WTC11 (cell line): ENCODE results near the gene TMEM135. TPM values are rescaled to one million over a fixed set of nuclear protein-coding genes. Genes with fewer than 3 reads are reported as not detected.
A peak's percentile ranks its signal among the peaks of the same experiment; 100 is the strongest.

Experiments used
- ATAC-seq: fragments of 200-7000 bp; cut with Tn5 transposase; 2 replicates; pipeline ENCODE4 v1.10.0; 2021; ENCODE audit warnings: mild to moderate bottlenecking, moderate library complexity
- CTCF ChIA-PET: fragments of 300-600 bp; sonication (Branson Sonifier 250); formaldehyde crosslinking; loops from one replicate; lab custom pipeline; 2021; ENCODE audit warnings: antibody characterized with exemption; lab: Charles Lee
- POLR2A ChIA-PET: fragments of 350-600 bp; sonication (Branson Sonifier 250); formaldehyde crosslinking; loops from one replicate; lab custom pipeline; 2021; ENCODE audit warnings: antibody characterized with exemption; lab: Charles Lee
- DNase-seq: peaks from one replicate; pipeline ENCODE4 v3.0.0; 2021; ENCODE audit warnings: low spot score
- H3K27ac Mint-ChIP-seq: 2 replicates; pipeline ENCODE4 v1.8.0; 2021; ENCODE audit warnings: mixed read lengths
- H3K27me3 Mint-ChIP-seq: 2 replicates; pipeline ENCODE4 v1.8.0; 2021; ENCODE audit warnings: low read depth, mild to moderate bottlenecking, moderate library complexity, mixed read lengths
- H3K36me3 Mint-ChIP-seq: 2 replicates; pipeline ENCODE4 v1.8.0; 2021; ENCODE audit warnings: mixed read lengths
- H3K4me1 Mint-ChIP-seq: 2 replicates; pipeline ENCODE4 v1.8.0; 2022; ENCODE audit warnings: mixed read lengths
- H3K4me3 Mint-ChIP-seq: 2 replicates; pipeline ENCODE4 v1.8.0; 2021; ENCODE audit warnings: mild to moderate bottlenecking, moderate library complexity, mixed read lengths
- H3K9me3 Mint-ChIP-seq: 2 replicates; pipeline ENCODE4 v1.8.0; 2021; ENCODE audit warnings: mixed read lengths
- AFF4 ChIP-seq: sonication (generic); formaldehyde crosslinking; IDR thresholded peaks from 2 replicates; pipeline ENCODE4 v1.8.1; 2023; ENCODE audit warnings: mild to moderate bottlenecking, missing genetic modification reagents, borderline replicate concordance
- ATF1 ChIP-seq: sonication (generic); formaldehyde crosslinking; IDR thresholded peaks from 2 replicates; pipeline ENCODE4 v1.8.1; 2023; ENCODE audit warnings: mild to moderate bottlenecking, moderate library complexity, missing genetic modification reagents
- ATF2 ChIP-seq: sonication (generic); formaldehyde crosslinking; IDR thresholded peaks from 2 replicates; pipeline ENCODE4 v1.8.1; 2022; ENCODE audit warnings: low read depth, missing genetic modification reagents, borderline replicate concordance
- CREM ChIP-seq: sonication (generic); formaldehyde crosslinking; IDR thresholded peaks from 2 replicates; pipeline ENCODE4 v1.8.1; 2022; ENCODE audit warnings: mild to moderate bottlenecking, missing genetic modification reagents, moderate library complexity
- ELF4 ChIP-seq: sonication (generic); formaldehyde crosslinking; IDR thresholded peaks from 2 replicates; pipeline ENCODE4 v1.8.1; 2022; ENCODE audit warnings: low read depth, mild to moderate bottlenecking, moderate library complexity, missing genetic modification reagents
- GTF2I ChIP-seq: fragments of 250-450 bp; sonication (Bioruptor Pico); conservative IDR thresholded peaks from 2 replicates; pipeline ENCODE4 v1.4.0; 2021; ENCODE audit warnings: mild to moderate bottlenecking
- JAZF1 ChIP-seq: fragments of 250-450 bp; sonication (Bioruptor Pico); IDR thresholded peaks from 2 replicates; pipeline ENCODE4 v1.9.0; 2021; ENCODE audit warnings: moderate library complexity, mild to moderate bottlenecking, inconsistent platforms
- KAT7 ChIP-seq: sonication (generic); formaldehyde crosslinking; IDR thresholded peaks from 2 replicates; pipeline ENCODE4 v1.8.1; 2023; ENCODE audit warnings: missing genetic modification reagents, mild to moderate bottlenecking, borderline replicate concordance
- MAX ChIP-seq: sonication (generic); formaldehyde crosslinking; IDR thresholded peaks from 2 replicates; pipeline ENCODE4 v1.8.0; 2022; ENCODE audit warnings: mild to moderate bottlenecking, missing genetic modification reagents
- NFE2L1 ChIP-seq: sonication (generic); formaldehyde crosslinking; IDR thresholded peaks from 2 replicates; pipeline ENCODE4 v1.8.1; 2023; ENCODE audit warnings: missing genetic modification reagents
- NR1H2 ChIP-seq: sonication (generic); formaldehyde crosslinking; IDR thresholded peaks from 2 replicates; pipeline ENCODE4 v1.9.0; 2021; ENCODE audit warnings: mild to moderate bottlenecking, moderate library complexity, missing genetic modification reagents
- NR2C2 ChIP-seq: sonication (generic); formaldehyde crosslinking; IDR thresholded peaks from 2 replicates; pipeline ENCODE4 v1.8.0; 2022; ENCODE audit warnings: mild to moderate bottlenecking, missing genetic modification reagents
- NR3C1 ChIP-seq: sonication (generic); formaldehyde crosslinking; conservative IDR thresholded peaks from 2 replicates; pipeline ENCODE4 v1.8.1; 2023; ENCODE audit warnings: low read depth, mild to moderate bottlenecking, missing genetic modification reagents
- OVOL2 ChIP-seq: fragments of 250-450 bp; sonication (Bioruptor Pico); IDR thresholded peaks from 2 replicates; pipeline ENCODE4 v1.9.0; 2021; ENCODE audit warnings: mild to moderate bottlenecking, borderline replicate concordance
- RORB ChIP-seq: fragments of 250-450 bp; sonication (Bioruptor Pico); IDR thresholded peaks from 2 replicates; pipeline ENCODE4 v1.9.0; 2021; ENCODE audit warnings: mild to moderate bottlenecking
- SMAD4 ChIP-seq: sonication (generic); formaldehyde crosslinking; IDR thresholded peaks from 2 replicates; pipeline ENCODE4 v1.8.0; 2022; ENCODE audit warnings: mild to moderate bottlenecking, missing genetic modification reagents
- ZBTB21 ChIP-seq: sonication (generic); formaldehyde crosslinking; IDR thresholded peaks from 2 replicates; pipeline ENCODE4 v1.8.1; 2023; ENCODE audit warnings: mild to moderate bottlenecking, missing genetic modification reagents, borderline replicate concordance
- ZNF121 ChIP-seq: sonication (generic); formaldehyde crosslinking; IDR thresholded peaks from 2 replicates; pipeline ENCODE4 v1.8.0; 2023; ENCODE audit warnings: missing genetic modification reagents
- ZNF232 ChIP-seq: sonication (generic); formaldehyde crosslinking; IDR thresholded peaks from 2 replicates; pipeline ENCODE4 v1.8.0; 2022; ENCODE audit warnings: mild to moderate bottlenecking, missing genetic modification reagents
- ZNF263 ChIP-seq: sonication (generic); formaldehyde crosslinking; IDR thresholded peaks from 2 replicates; pipeline ENCODE4 v1.8.1; 2022; ENCODE audit warnings: low read depth, mild to moderate bottlenecking, moderate library complexity, missing genetic modification reagents
- ZNF416 ChIP-seq: fragments of 250-450 bp; sonication (Bioruptor Pico); IDR thresholded peaks from 2 replicates; pipeline ENCODE4 v1.9.0; 2021; ENCODE audit warnings: mild to moderate bottlenecking, inconsistent platforms
- total RNA-seq: library from RNA; stranded (reverse); gene quantifications from 3 replicates; pipeline ENCODE4 v1.2.3, GENCODE V29; 2021

Gene TMEM135
- total RNA-seq, 1 experiment from 2014 or later: 35.8 TPM

GRCh38 chr11:87295237-87295636 lies 257.5 kb downstream of the TMEM135 start (continued):
- TF ChIP-seq KAT7 (CRISPR knock-in tag) (no peak), ZNF121 (CRISPR knock-in tag) (no peak), ATF1 (CRISPR knock-in tag) (no peak), NR1H2 (CRISPR knock-in tag) (no peak), ZNF416 (CRISPR knock-in tag) (no peak), ELF4 (CRISPR knock-in tag) (no peak)

GRCh38 chr11:87296627-87297026 lies 258.9 kb downstream of the TMEM135 start:
- CTCF ChIA-PET: interaction anchor here (0.6 to 2.2 kb wide), 4 partner anchors 125 to 1060 kb away, joined by 3 to 8 read pairs (median 4); no protein-coding TSS in a partner anchor
- no peaks in the 10 kb centered on the region for H3K9me3 Mint-ChIP-seq
- H3K27ac Mint-ChIP-seq: peak overlapping the region; percentile 25
- peaks cover 73% of the 10 kb centered on the region for H3K4me1 Mint-ChIP-seq
- no peak overlapping the region for H3K4me3 Mint-ChIP-seq
- ATAC-seq: no peak
- no peaks in the 10 kb centered on the region for H3K36me3 Mint-ChIP-seq
- no peak for TF ChIP-seq NFE2L1
- TF ChIP-seq ATF2 (CRISPR knock-in tag): no peak
- TF ChIP-seq CREM (CRISPR knock-in tag): no peak
- no peak for TF ChIP-seq JAZF1
- TF ChIP-seq, all 79 proteins: peak for 0
- POLR2A ChIA-PET: no interaction called here
- no peaks in the 10 kb centered on the region for H3K27me3 Mint-ChIP-seq
- no peak for DNase-seq

- TF ChIP-seq GTF2I (CRISPR knock-in tag) (no peak), NR2C2 (CRISPR knock-in tag) (no peak), OVOL2 (CRISPR knock-in tag) (no peak), NR3C1 (CRISPR knock-in tag) (no peak), ZNF232 (CRISPR knock-in tag) (no peak), ZBTB21 (CRISPR knock-in tag) (no peak), SMAD4 (CRISPR knock-in tag) (no peak), RORB (no peak), ZNF263 (CRISPR knock-in tag) (no peak), MAX (CRISPR knock-in tag) (no peak), AFF4 (no peak)
- ATAC-seq (no peak), DNase-seq (no peak)
- Mint-ChIP-seq H3K27ac (no peak overlapping the region), H3K9me3 (no peaks in the 10 kb centered on the region), H3K4me3 (no peak overlapping the region), H3K27me3 (no peaks in the 10 kb centered on the region), H3K36me3 (no peaks in the 10 kb centered on the region), H3K4me1 (peaks cover 68% of the 10 kb centered on the region)
- ChIA-PET CTCF (interaction anchor here (0.6 to 2.5 kb wide), 2 partner anchors 359 to 757 kb away, joined by 3 to 9 read pairs; no protein-coding TSS in a partner anchor), POLR2A (interaction anchor here (0.6 kb wide), 1 partner anchor 180 kb away, joined by 3 read pairs; no protein-coding TSS in a partner anchor)
These were observed 260.4 kb downstream of the TMEM135 start for GRCh38 chr11:87298155-87298554.
